Retinal pigment epithelial cell (primary cell): ENCODE measurements around the gene TTLL1.
"Not testable (repeated sequence)": the region's sequence is repeated elsewhere in the genome, so short reads cannot be mapped to it uniquely, and the experiment has no call there.

Source experiments
- DNase-seq: peaks from one replicate; pipeline ENCODE4 v3.0.0-alpha.2; 2010; ENCODE audit warnings: low read depth
- H3K4me3 ChIP-seq: 2 replicates; pipeline ENCODE4 v1.5.1; 2011; ENCODE audit warnings: mild to moderate bottlenecking, low read length, control low read depth, moderate library complexity
- CTCF ChIP-seq: conservative IDR thresholded peaks from 2 replicates; pipeline ENCODE4 v1.5.1; 2011; ENCODE audit warnings: low read depth, low read length, control low read depth, inconsistent platforms

The TTLL1 gene

GRCh38 chr22:43109921-43110443, 20.8 kb upstream of the TTLL1 start:
- TF ChIP-seq CTCF, result no peak
- DNase-seq, result no peak
- peak overlapping the region; percentile 42 for H3K4me3 ChIP-seq

GRCh38 chr22:43109511-43109910, 20.3 kb upstream of the TTLL1 start:
- no peak overlapping the region for H3K4me3 ChIP-seq
- no peak for DNase-seq
- no peak for TF ChIP-seq CTCF

- TF ChIP-seq CTCF, result no peak
- DNase-seq, result no peak
- no peak overlapping the region for H3K4me3 ChIP-seq
Measured at GRCh38 chr22:43106302-43106701, 17.1 kb upstream of the TTLL1 start.

- H3K4me3 ChIP-seq, DNase-seq: not testable (repeated sequence)
Measured at GRCh38 chr22:43104950-43105349, 15.8 kb upstream of the TTLL1 start.

GRCh38 chr22:43104056-43104625, 14.9 kb upstream of the TTLL1 start:
- DNase-seq, H3K4me3 ChIP-seq: not testable (repeated sequence)

GRCh38 chr22:43101306-43101705, 12.1 kb upstream of the TTLL1 start:
- DNase-seq, result no peak
- no peak for TF ChIP-seq CTCF
- H3K4me3 ChIP-seq, result no peak overlapping the region

- no peak overlapping the region for H3K4me3 ChIP-seq
- TF ChIP-seq CTCF, result no peak
- DNase-seq, result no peak
Measured at GRCh38 chr22:43100225-43100624, 11.0 kb upstream of the TTLL1 start.

GRCh38 chr22:43099095-43099494, 9.9 kb upstream of the TTLL1 start:
- no peak for DNase-seq
- TF ChIP-seq CTCF, result no peak
- H3K4me3 ChIP-seq, result no peak overlapping the region
